ENCODE data around the gene NKAIN1. TPM values are rescaled to one million over a fixed set of nuclear protein-coding genes. Genes with fewer than 3 reads are reported as not detected.

The NKAIN1 gene
- total and polyA plus RNA-seq, 2 of the 13 experiments (the other 11 are each of a cell fraction or from before 2014, with no cell fraction given) = 0.29 to 0.40 TPM

DNA sequence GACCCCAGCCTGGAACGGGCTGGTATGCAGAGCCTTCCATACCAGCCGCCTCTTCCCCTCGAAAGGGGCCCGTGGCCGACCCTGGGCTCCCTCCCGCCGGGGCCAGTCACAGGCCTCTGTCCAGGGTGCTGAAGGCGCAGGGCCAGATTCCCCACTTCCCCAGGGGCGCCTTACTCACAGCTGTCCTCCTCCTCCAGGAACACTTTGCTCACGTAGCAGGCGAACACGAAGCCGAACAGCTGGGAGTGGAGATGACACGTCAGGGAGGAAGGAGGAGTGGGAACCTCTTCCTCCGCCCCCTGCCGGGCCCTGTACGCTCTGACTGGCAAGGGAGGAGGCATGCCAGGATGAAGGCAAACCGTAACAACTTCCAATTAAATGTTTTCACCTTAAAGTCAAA, 57.3 kb downstream of the NKAIN1 start (continued):
- TF ChIP-seq TCF7L2 (IDR thresholded peaks at IDR 0.05; ENCODE audit: low read depth, low read length) (no peak), MXD3 (CRISPR knock-in tag; IDR thresholded peaks at IDR 0.05) (peak; percentile 96), HNRNPLL (IDR thresholded peaks at IDR 0.05; ENCODE audit: low read depth, low read length, poor library complexity, severe bottlenecking) (no peak), YEATS2 (CRISPR knock-in tag; IDR thresholded peaks at IDR 0.05; ENCODE audit: borderline replicate concordance) (peak; percentile 54; the same call in 1 of the 2 replicates), RFXANK (CRISPR knock-in tag; IDR thresholded peaks at IDR 0.05) (no peak), HMG20A (CRISPR knock-in tag; IDR thresholded peaks at IDR 0.05; ENCODE audit: borderline replicate concordance) (no peak), ISX (CRISPR knock-in tag; conservative IDR thresholded peaks at IDR 0.05) (0 out of 2 replicates have a peak, but pooled peaks have one; percentile 68), SNAPC5 (CRISPR knock-in tag; IDR thresholded peaks at IDR 0.05; ENCODE audit: borderline replicate concordance) (peak; percentile 90; the same call in 1 of the 2 replicates), ZNF160 (CRISPR knock-in tag; IDR thresholded peaks at IDR 0.05) (peak; percentile 78; the same call in 1 of the 2 replicates), AGO2 (optimal IDR thresholded peaks at IDR 0.05; ENCODE audit: low read depth, low read length) (no peak), ZBTB2 (CRISPR knock-in tag; IDR thresholded peaks at IDR 0.05; ENCODE audit: low read depth) (0 out of 2 replicates have a peak, but pooled peaks have one; percentile 32), CBX1 (IDR thresholded peaks at IDR 0.05; ENCODE audit: low read depth) (no peak), ZNF441 (CRISPR knock-in tag; IDR thresholded peaks at IDR 0.05; ENCODE audit: borderline replicate concordance) (peak; percentile 96), TFE3 (CRISPR knock-in tag; IDR thresholded peaks at IDR 0.05) (peak; percentile 80), DDIT3 (CRISPR knock-in tag; IDR thresholded peaks at IDR 0.05) (no peak), ZNF709 (CRISPR knock-in tag; IDR thresholded peaks at IDR 0.05) (0 out of 2 replicates have a peak, but pooled peaks have one; percentile 68), MYC (CRISPR knock-in tag; IDR thresholded peaks at IDR 0.05; ENCODE audit: borderline replicate concordance) (0 out of 2 replicates have a peak, but pooled peaks have one; percentile 21), PREB (CRISPR knock-in tag; IDR thresholded peaks at IDR 0.05) (no peak)
- TF ChIP-seq, protein P1, sequence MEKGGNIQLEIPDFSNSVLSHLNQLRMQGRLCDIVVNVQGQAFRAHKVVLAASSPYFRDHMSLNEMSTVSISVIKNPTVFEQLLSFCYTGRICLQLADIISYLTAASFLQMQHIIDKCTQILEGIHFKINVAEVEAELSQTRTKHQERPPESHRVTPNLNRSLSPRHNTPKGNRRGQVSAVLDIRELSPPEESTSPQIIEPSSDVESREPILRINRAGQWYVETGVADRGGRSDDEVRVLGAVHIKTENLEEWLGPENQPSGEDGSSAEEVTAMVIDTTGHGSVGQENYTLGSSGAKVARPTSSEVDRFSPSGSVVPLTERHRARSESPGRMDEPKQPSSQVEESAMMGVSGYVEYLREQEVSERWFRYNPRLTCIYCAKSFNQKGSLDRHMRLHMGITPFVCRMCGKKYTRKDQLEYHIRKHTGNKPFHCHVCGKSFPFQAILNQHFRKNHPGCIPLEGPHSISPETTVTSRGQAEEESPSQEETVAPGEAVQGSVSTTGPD (CRISPR knock-in tag; IDR thresholded peaks at IDR 0.05) = no peak
- TF ChIP-seq, protein P2, sequence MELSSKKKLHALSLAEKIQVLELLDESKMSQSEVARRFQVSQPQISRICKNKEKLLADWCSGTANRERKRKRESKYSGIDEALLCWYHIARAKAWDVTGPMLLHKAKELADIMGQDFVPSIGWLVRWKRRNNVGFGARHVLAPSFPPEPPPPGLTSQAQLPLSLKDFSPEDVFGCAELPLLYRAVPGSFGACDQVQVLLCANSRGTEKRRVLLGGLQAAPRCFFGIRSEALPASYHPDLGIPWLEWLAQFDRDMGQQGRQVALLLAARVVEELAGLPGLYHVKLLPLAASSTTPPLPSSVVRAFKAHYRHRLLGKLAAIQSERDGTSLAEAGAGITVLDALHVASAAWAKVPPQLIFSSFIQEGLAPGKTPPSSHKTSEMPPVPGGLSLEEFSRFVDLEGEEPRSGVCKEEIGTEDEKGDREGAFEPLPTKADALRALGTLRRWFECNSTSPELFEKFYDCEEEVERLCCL (CRISPR knock-in tag; IDR thresholded peaks at IDR 0.05; ENCODE audit: borderline replicate concordance) = peak; percentile 83; the same call in 1 of the 2 replicates

Data from HepG2 (cell line).